ENCODE data around the gene CD3E. TPM values are rescaled to one million over a fixed set of nuclear protein-coding genes. Genes with fewer than 3 reads are reported as not detected.

CD3E gene
- total RNA-seq, 1 experiment from 2014 or later = 0.51 TPM

DNA sequence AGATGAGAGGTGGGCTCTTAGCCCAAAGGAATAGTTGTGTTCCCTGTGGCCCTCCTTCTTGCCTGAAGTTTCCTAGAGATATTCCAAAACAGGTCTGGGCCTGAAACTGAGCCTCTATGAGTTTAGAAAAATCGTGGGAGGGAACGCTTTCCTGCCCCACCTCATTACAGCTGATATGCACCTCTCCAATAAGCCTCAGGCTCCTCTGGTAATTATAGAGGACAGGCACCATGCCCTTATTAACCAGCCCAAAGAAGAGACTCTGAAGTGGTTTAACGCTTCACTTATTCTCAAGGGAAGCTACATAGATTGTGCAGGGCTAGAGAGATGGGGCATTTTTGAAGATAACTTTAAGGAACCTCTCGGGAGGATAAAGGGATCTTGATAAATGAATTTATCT lies 37.0 kb upstream of the CD3E start:
- intact Hi-C loops (cut with micrococcal nuclease; ENCODE audit: unreplicated experiment) (no loop called here), in situ Hi-C loops (cut with HindIII; ENCODE audit: low pct_unique_long_range_greater_than_20kb, low sequenced_read_pairs) (no loop called here)
- ATAC-seq (no peak), DNase-seq (ENCODE audit: low read depth, low spot score) (no peak)
- no TSS peak for BruUV-seq (replicated peaks)
- no peak overlapping the region for H3K27ac ChIP-seq (ENCODE audit: low read length)
- H3K9me3 ChIP-seq (ENCODE audit: control insufficient read depth, insufficient read depth, low read depth, low read length) = no peaks in the 10 kb centered on the region
- no peak overlapping the region for H3K4me3 ChIP-seq (ENCODE audit: low read depth in 2 of 2, low read length in 2 of 2)
- POLR2A ChIA-PET = no interaction called here
- H3K36me3 ChIP-seq (ENCODE audit: control insufficient read depth, insufficient read depth, low read length) = no peaks in the 10 kb centered on the region; the same call in 1 of the 2 replicates
- H3K4me1 ChIP-seq (ENCODE audit: control insufficient read depth, insufficient read depth, low read length) = peaks cover 8% of the 10 kb centered on the region; the same call in 1 of the 2 replicates
- peaks cover 16% of the 10 kb centered on the region for H3K27me3 ChIP-seq (ENCODE audit: control insufficient read depth, insufficient read depth, low read length)
- TF ChIP-seq POLR2AphosphoS5 (IDR thresholded peaks at IDR 0.05; ENCODE audit: low read depth, low read length) (no peak), SIN3A (IDR thresholded peaks at IDR 0.05; ENCODE audit: borderline replicate concordance, insufficient read depth, low read depth, low read length) (no peak), TCF7L2 (IDR thresholded peaks at IDR 0.05; ENCODE audit: low read depth, low read length) (no peak)
- TF ChIP-seq, protein P1, sequence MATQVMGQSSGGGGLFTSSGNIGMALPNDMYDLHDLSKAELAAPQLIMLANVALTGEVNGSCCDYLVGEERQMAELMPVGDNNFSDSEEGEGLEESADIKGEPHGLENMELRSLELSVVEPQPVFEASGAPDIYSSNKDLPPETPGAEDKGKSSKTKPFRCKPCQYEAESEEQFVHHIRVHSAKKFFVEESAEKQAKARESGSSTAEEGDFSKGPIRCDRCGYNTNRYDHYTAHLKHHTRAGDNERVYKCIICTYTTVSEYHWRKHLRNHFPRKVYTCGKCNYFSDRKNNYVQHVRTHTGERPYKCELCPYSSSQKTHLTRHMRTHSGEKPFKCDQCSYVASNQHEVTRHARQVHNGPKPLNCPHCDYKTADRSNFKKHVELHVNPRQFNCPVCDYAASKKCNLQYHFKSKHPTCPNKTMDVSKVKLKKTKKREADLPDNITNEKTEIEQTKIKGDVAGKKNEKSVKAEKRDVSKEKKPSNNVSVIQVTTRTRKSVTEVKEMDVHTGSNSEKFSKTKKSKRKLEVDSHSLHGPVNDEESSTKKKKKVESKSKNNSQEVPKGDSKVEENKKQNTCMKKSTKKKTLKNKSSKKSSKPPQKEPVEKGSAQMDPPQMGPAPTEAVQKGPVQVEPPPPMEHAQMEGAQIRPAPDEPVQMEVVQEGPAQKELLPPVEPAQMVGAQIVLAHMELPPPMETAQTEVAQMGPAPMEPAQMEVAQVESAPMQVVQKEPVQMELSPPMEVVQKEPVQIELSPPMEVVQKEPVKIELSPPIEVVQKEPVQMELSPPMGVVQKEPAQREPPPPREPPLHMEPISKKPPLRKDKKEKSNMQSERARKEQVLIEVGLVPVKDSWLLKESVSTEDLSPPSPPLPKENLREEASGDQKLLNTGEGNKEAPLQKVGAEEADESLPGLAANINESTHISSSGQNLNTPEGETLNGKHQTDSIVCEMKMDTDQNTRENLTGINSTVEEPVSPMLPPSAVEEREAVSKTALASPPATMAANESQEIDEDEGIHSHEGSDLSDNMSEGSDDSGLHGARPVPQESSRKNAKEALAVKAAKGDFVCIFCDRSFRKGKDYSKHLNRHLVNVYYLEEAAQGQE (IDR thresholded peaks at IDR 0.05; ENCODE audit: insufficient read depth in 1 of 2, low read depth in 2 of 2, low read length in 1 of 2) = no peak
- TF ChIP-seq, protein P2, sequence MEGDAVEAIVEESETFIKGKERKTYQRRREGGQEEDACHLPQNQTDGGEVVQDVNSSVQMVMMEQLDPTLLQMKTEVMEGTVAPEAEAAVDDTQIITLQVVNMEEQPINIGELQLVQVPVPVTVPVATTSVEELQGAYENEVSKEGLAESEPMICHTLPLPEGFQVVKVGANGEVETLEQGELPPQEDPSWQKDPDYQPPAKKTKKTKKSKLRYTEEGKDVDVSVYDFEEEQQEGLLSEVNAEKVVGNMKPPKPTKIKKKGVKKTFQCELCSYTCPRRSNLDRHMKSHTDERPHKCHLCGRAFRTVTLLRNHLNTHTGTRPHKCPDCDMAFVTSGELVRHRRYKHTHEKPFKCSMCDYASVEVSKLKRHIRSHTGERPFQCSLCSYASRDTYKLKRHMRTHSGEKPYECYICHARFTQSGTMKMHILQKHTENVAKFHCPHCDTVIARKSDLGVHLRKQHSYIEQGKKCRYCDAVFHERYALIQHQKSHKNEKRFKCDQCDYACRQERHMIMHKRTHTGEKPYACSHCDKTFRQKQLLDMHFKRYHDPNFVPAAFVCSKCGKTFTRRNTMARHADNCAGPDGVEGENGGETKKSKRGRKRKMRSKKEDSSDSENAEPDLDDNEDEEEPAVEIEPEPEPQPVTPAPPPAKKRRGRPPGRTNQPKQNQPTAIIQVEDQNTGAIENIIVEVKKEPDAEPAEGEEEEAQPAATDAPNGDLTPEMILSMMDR (IDR thresholded peaks at IDR 0.05) = no peak
- CTCF ChIA-PET = interaction anchor here (0.6 kb wide), 1 partner anchor 163 kb away, joined by 3 read pairs; no protein-coding TSS in a partner anchor

DNA sequence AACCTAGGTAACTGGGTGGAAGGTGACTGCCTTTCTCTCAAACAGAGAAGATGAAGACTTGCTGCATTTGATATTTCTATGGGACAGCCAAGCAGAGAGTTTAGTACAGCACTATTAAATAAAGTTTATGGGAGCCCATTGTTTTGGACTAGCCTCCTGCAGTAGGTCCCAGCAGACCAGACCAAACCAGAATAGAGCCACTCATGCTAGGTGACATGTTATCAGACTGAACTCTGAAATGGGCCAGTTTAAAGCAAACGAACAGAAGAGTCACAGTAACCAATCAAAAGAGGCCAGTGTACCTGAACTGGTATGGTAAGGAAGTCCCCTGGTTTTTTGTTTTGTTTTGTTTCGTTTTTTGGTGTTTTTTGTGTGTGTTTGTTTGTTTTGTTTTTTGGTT lies 32.5 kb upstream of the CD3E start:
- ChIA-PET CTCF (no interaction called here), POLR2A (no interaction called here)
- in situ Hi-C loops (cut with HindIII; ENCODE audit: low pct_unique_long_range_greater_than_20kb, low sequenced_read_pairs) (no loop called here), intact Hi-C loops (cut with micrococcal nuclease; ENCODE audit: unreplicated experiment) (no loop called here)
- H3K27me3 ChIP-seq (ENCODE audit: control insufficient read depth, insufficient read depth, low read length) = peaks cover 4% of the 10 kb centered on the region; the same call in 1 of the 2 replicates
- ATAC-seq = no peak
- no peaks in the 10 kb centered on the region for H3K4me1 ChIP-seq (ENCODE audit: control insufficient read depth, insufficient read depth, low read length)
- H3K9me3 ChIP-seq (ENCODE audit: control insufficient read depth, insufficient read depth, low read depth, low read length) = no peaks in the 10 kb centered on the region
- BruUV-seq (replicated peaks) = no TSS peak
- no peaks in the 10 kb centered on the region for H3K36me3 ChIP-seq (ENCODE audit: control insufficient read depth, insufficient read depth, low read length)
- DNase-seq (ENCODE audit: low read depth, low spot score) = no peak
- no peak overlapping the region for H3K4me3 ChIP-seq (ENCODE audit: low read depth in 2 of 2, low read length in 2 of 2)
- no peak overlapping the region for H3K27ac ChIP-seq (ENCODE audit: low read length)
- TF ChIP-seq SIN3A (IDR thresholded peaks at IDR 0.05; ENCODE audit: borderline replicate concordance, insufficient read depth, low read depth, low read length) = no peak
- TF ChIP-seq, protein P1 (IDR thresholded peaks at IDR 0.05; ENCODE audit: insufficient read depth in 1 of 2, low read depth in 2 of 2, low read length in 1 of 2) = no peak
- TF ChIP-seq TCF7L2 (IDR thresholded peaks at IDR 0.05; ENCODE audit: low read depth, low read length) = no peak
- no peak for TF ChIP-seq POLR2AphosphoS5 (IDR thresholded peaks at IDR 0.05; ENCODE audit: low read depth, low read length)
- TF ChIP-seq, protein P2 (IDR thresholded peaks at IDR 0.05) = no peak

Measured in Panc1 (cell line).